Smooth muscle cell (in vitro differentiated cells): ENCODE results near the gene DAPK2. TPM values are rescaled to one million over a fixed set of nuclear protein-coding genes. Genes with fewer than 3 reads are reported as not detected.
A peak's percentile ranks its signal among the peaks of the same experiment; 100 is the strongest.

Source experiments
- DNase-seq: peaks from one replicate; lab custom pipeline; 2025; ENCODE audit not compliant: unreplicated experiment; lab: John Stamatoyannopoulos, UW
- H2AFZ ChIP-seq: fragments of 200-600 bp; sonication (generic); 2 replicates; pipeline ENCODE4 v1.6.0; 2016; ENCODE audit warnings: antibody characterized with exemption, low read depth, mild to moderate bottlenecking
- H3F3A ChIP-seq: fragments of 200-600 bp; sonication (generic); 2 replicates; pipeline ENCODE4 v1.6.0; 2017; ENCODE audit warnings: antibody characterized with exemption, low read depth
- H3K27ac ChIP-seq: fragments of 200-600 bp; sonication (generic); 2 replicates; pipeline ENCODE4 v1.5.1; 2016; ENCODE audit warnings: low read depth, mild to moderate bottlenecking
- H3K27me3 ChIP-seq: fragments of 200-600 bp; sonication (generic); 2 replicates; pipeline ENCODE4 v1.6.1; 2016; ENCODE audit warnings: low read depth, mild to moderate bottlenecking
- H3K36me3 ChIP-seq: fragments of 200-600 bp; sonication (generic); 2 replicates; pipeline ENCODE4 v1.5.1; 2016; ENCODE audit warnings: low read depth
- H3K4me1 ChIP-seq: fragments of 200-600 bp; sonication (generic); 2 replicates; pipeline ENCODE4 v1.5.1; 2016; ENCODE audit warnings: low read depth
- H3K4me2 ChIP-seq: fragments of 200-600 bp; sonication (generic); 2 replicates; pipeline ENCODE4 v1.6.0; 2016; ENCODE audit warnings: mild to moderate bottlenecking
- H3K4me3 ChIP-seq: fragments of 200-600 bp; sonication (generic); 2 replicates; pipeline ENCODE4 v1.5.1; 2016; ENCODE audit warnings: mild to moderate bottlenecking
- H3K79me2 ChIP-seq: fragments of 200-600 bp; sonication (generic); 2 replicates; pipeline ENCODE4 v1.6.0; 2016; ENCODE audit warnings: low read depth, mild to moderate bottlenecking
- H3K9ac ChIP-seq: fragments of 200-600 bp; sonication (generic); 2 replicates; pipeline ENCODE4 v1.6.0; 2016; ENCODE audit warnings: low read depth
- H3K9me3 ChIP-seq: fragments of 200-600 bp; sonication (generic); replicated peaks from 2 replicates; pipeline ENCODE4 v1.5.1; 2016; ENCODE audit warnings: low read depth
- H4K20me1 ChIP-seq: fragments of 200-600 bp; sonication (generic); 2 replicates; pipeline ENCODE4 v1.6.0; 2016; ENCODE audit warnings: low read depth
- CTCF ChIP-seq: fragments of 200-600 bp; sonication (generic); IDR thresholded peaks from 2 replicates; pipeline ENCODE4 v1.5.1; 2017; ENCODE audit warnings: borderline replicate concordance, mild to moderate bottlenecking, antibody characterized with exemption; ENCODE audit not compliant: insufficient read depth, poor library complexity, severe bottlenecking
- WGBS: methylation state at CpG from one replicate; pipeline ENCODE4 v1.1.7; 2016; ENCODE audit warnings: low lambda C conversion rate; 5-methylcytosine and 5-hydroxymethylcytosine counted together
- polyA plus RNA-seq: library from polyadenylated mRNA; unstranded; fragments of >200 nt; fragmentation: Nextera tagmentation; extraction: Ambion mirVana; gene quantifications from 2 replicates; pipeline ENCODE4 v1.2.1, GENCODE V29; 2016
- total RNA-seq: library from RNA; depleted of rRNA; stranded (reverse); fragments of >200 nt; gene quantifications from 2 replicates; pipeline ENCODE4 v1.2.3, GENCODE V29; 2014

DAPK2 gene
- total and polyA plus RNA-seq, 2 experiments from 2014 or later: not detected

- Histone ChIP-seq H2AFZ (no peak overlapping the region), H3K4me2 (peak overlapping the region; percentile 42), H3K9ac (no peak overlapping the region), H3K9me3 (no peaks in the 10 kb centered on the region), H3K27me3 (peaks cover 13% of the 10 kb centered on the region), H4K20me1 (no peaks in the 10 kb centered on the region), H3K36me3 (no peaks in the 10 kb centered on the region), H3K27ac (no peak overlapping the region), H3K4me3 (no peak overlapping the region), H3K79me2 (no peaks in the 10 kb centered on the region), H3F3A (no peaks in the 10 kb centered on the region), H3K4me1 (no peaks in the 10 kb centered on the region)
- 57% methylated on average over 15 of the region's 15 CpGs for WGBS
- no peak for DNase-seq
- no peak for TF ChIP-seq CTCF
Observed at GRCh38 chr15:63896336-63897115, 149.8 kb downstream of the DAPK2 start.

- no peaks in the 10 kb centered on the region for H3K79me2 ChIP-seq
- no peak for TF ChIP-seq CTCF
- peaks cover 7% of the 10 kb centered on the region for H3K27me3 ChIP-seq
- WGBS: 84% methylated on average over 7 of the region's 8 CpGs
- no peaks in the 10 kb centered on the region for H3K36me3 ChIP-seq
- no peak for DNase-seq
- no peaks in the 10 kb centered on the region for H3K9me3 ChIP-seq
- no peak overlapping the region for H2AFZ ChIP-seq
- no peak overlapping the region for H3K9ac ChIP-seq
- no peak overlapping the region for H3K4me2 ChIP-seq
- H3F3A ChIP-seq: no peaks in the 10 kb centered on the region
- H3K27ac ChIP-seq: no peak overlapping the region
- H4K20me1 ChIP-seq: no peaks in the 10 kb centered on the region
- H3K4me1 ChIP-seq: no peaks in the 10 kb centered on the region
- no peak overlapping the region for H3K4me3 ChIP-seq
Observed at GRCh38 chr15:63895787-63896218, 150.5 kb downstream of the DAPK2 start.

- no peaks in the 10 kb centered on the region for H3K9me3 ChIP-seq
- no peaks in the 10 kb centered on the region for H3K36me3 ChIP-seq
- H4K20me1 ChIP-seq: no peaks in the 10 kb centered on the region
- H3K9ac ChIP-seq: no peak overlapping the region
- no peak for DNase-seq
- peaks cover 7% of the 10 kb centered on the region for H3K27me3 ChIP-seq
- H3K27ac ChIP-seq: no peak overlapping the region
- no peaks in the 10 kb centered on the region for H3K79me2 ChIP-seq
- no peaks in the 10 kb centered on the region for H3K4me1 ChIP-seq
- H3F3A ChIP-seq: no peaks in the 10 kb centered on the region
- no peak overlapping the region for H2AFZ ChIP-seq
- no peak for TF ChIP-seq CTCF
- no peak overlapping the region for H3K4me2 ChIP-seq
- no peak overlapping the region for H3K4me3 ChIP-seq
- 71% methylated on average over 5 of the region's 6 CpGs for WGBS
Observed at GRCh38 chr15:63895194-63895593, 151.1 kb downstream of the DAPK2 start.

- DNase-seq: no peak
- Histone ChIP-seq H4K20me1 (no peaks in the 10 kb centered on the region), H3F3A (no peaks in the 10 kb centered on the region), H3K4me2 (no peak overlapping the region), H3K9me3 (no peaks in the 10 kb centered on the region), H3K4me3 (no peak overlapping the region), H2AFZ (no peak overlapping the region), H3K27ac (no peak overlapping the region), H3K79me2 (no peaks in the 10 kb centered on the region), H3K27me3 (peaks cover 7% of the 10 kb centered on the region), H3K9ac (no peak overlapping the region), H3K4me1 (no peaks in the 10 kb centered on the region), H3K36me3 (no peaks in the 10 kb centered on the region)
- 99% methylated on average over 6 of the region's 6 CpGs for WGBS
- TF ChIP-seq CTCF: no peak
Observed at GRCh38 chr15:63894662-63894949, 151.7 kb downstream of the DAPK2 start.
